Measurements from ENCODE around the gene CASP6.

GRCh38 chr4:109729117-109729717 lies 26.0 kb upstream of the CASP6 start:
- TF ChIP-seq CTCF (IDR thresholded peaks at IDR 0.05), result no peak
- TF ChIP-seq EZH2 (IDR thresholded peaks at IDR 0.05; ENCODE audit: borderline replicate concordance, insufficient read depth, low read depth, low read length, poor library complexity, severe bottlenecking), result no peak
